ENCODE measurements around the gene GCDH. TPM values are rescaled to one million over a fixed set of nuclear protein-coding genes. Genes with fewer than 3 reads are reported as not detected.
"Not testable (repeated sequence)": the region's sequence is repeated elsewhere in the genome, so short reads cannot be mapped to it uniquely, and the experiment has no call there.

Gene GCDH
- total RNA-seq, 1 experiment from 2014 or later = 24.9 TPM

GRCh38 chr19:12912571-12912970 lies 21.6 kb downstream of the GCDH start:
- H2AFZ ChIP-seq (ENCODE audit: low read length) = no peak overlapping the region

GRCh38 chr19:12913011-12913561 lies 22.1 kb downstream of the GCDH start:
- Histone ChIP-seq H3K79me2 (ENCODE audit: low read length) (no peaks in the 10 kb centered on the region), H3K4me2 (ENCODE audit: low read depth, low read length, poor library complexity, severe bottlenecking) (no peak overlapping the region), H2AFZ (ENCODE audit: low read length) (no peak overlapping the region), H3K27ac (ENCODE audit: low read length) (no peak overlapping the region), H4K20me1 (ENCODE audit: insufficient read depth, low read depth, low read length) (no peaks in the 10 kb centered on the region), H3K36me3 (ENCODE audit: insufficient read depth, low read length) (no peaks in the 10 kb centered on the region), H3K4me1 (ENCODE audit: low read length) (no peaks in the 10 kb centered on the region), H3K4me3 (ENCODE audit: low read length) (no peak overlapping the region), H3K27me3 (ENCODE audit: low read length) (no peaks in the 10 kb centered on the region), H3K9ac (ENCODE audit: low read length) (no peak overlapping the region), H3K9me2 (replicated peaks; ENCODE audit: insufficient read depth, low read length) (no peaks in the 10 kb centered on the region), H3K9me3 (ENCODE audit: low read length) (no peaks in the 10 kb centered on the region)
- DNase-seq = no peak

More at GRCh38 chr19:12912571-12912970, 21.6 kb downstream of the GCDH start:
- Histone ChIP-seq H3K27ac (ENCODE audit: low read length) (no peak overlapping the region), H3K9me3 (ENCODE audit: low read length) (no peaks in the 10 kb centered on the region), H3K4me3 (ENCODE audit: low read length) (no peak overlapping the region), H3K4me2 (ENCODE audit: low read depth, low read length, poor library complexity, severe bottlenecking) (no peak overlapping the region), H3K79me2 (ENCODE audit: low read length) (no peaks in the 10 kb centered on the region), H3K9me2 (replicated peaks; ENCODE audit: insufficient read depth, low read length) (no peaks in the 10 kb centered on the region), H3K4me1 (ENCODE audit: low read length) (no peaks in the 10 kb centered on the region), H3K9ac (ENCODE audit: low read length) (no peak overlapping the region), H3K36me3 (ENCODE audit: insufficient read depth, low read length) (no peaks in the 10 kb centered on the region), H3K27me3 (ENCODE audit: low read length) (no peaks in the 10 kb centered on the region), H4K20me1 (ENCODE audit: insufficient read depth, low read depth, low read length) (no peaks in the 10 kb centered on the region)
- no peak for DNase-seq

- Histone ChIP-seq H3K79me2 (ENCODE audit: low read length) (no peaks in the 10 kb centered on the region), H3K27ac (ENCODE audit: low read length) (no peak overlapping the region), H3K4me2 (ENCODE audit: low read depth, low read length, poor library complexity, severe bottlenecking) (no peak overlapping the region), H3K4me1 (ENCODE audit: low read length) (peaks cover 4% of the 10 kb centered on the region), H3K9ac (ENCODE audit: low read length) (no peak overlapping the region), H3K36me3 (ENCODE audit: insufficient read depth, low read length) (no peaks in the 10 kb centered on the region), H3K9me3 (ENCODE audit: low read length) (no peaks in the 10 kb centered on the region), H2AFZ (ENCODE audit: low read length) (no peak overlapping the region), H3K4me3 (ENCODE audit: low read length) (no peak overlapping the region), H4K20me1 (ENCODE audit: insufficient read depth, low read depth, low read length) (no peaks in the 10 kb centered on the region), H3K9me2 (replicated peaks; ENCODE audit: insufficient read depth, low read length) (no peaks in the 10 kb centered on the region), H3K27me3 (ENCODE audit: low read length) (no peaks in the 10 kb centered on the region)
- no peak for DNase-seq
Observed at GRCh38 chr19:12913851-12914690, 23.1 kb downstream of the GCDH start.

- not testable (repeated sequence) for H3K27ac ChIP-seq (ENCODE audit: low read length); H2AFZ ChIP-seq (ENCODE audit: low read length); H3K27me3 ChIP-seq (ENCODE audit: low read length); H3K9ac ChIP-seq (ENCODE audit: low read length); H3K79me2 ChIP-seq (ENCODE audit: low read length); H3K4me3 ChIP-seq (ENCODE audit: low read length); H3K4me2 ChIP-seq (ENCODE audit: low read depth, low read length, poor library complexity, severe bottlenecking); H3K9me2 ChIP-seq (replicated peaks; ENCODE audit: insufficient read depth, low read length); H3K36me3 ChIP-seq (ENCODE audit: insufficient read depth, low read length); H4K20me1 ChIP-seq (ENCODE audit: insufficient read depth, low read depth, low read length); H3K9me3 ChIP-seq (ENCODE audit: low read length); H3K4me1 ChIP-seq (ENCODE audit: low read length); DNase-seq
Observed at GRCh38 chr19:12915860-12916259, 24.9 kb downstream of the GCDH start.

- Histone ChIP-seq H3K27ac (ENCODE audit: low read length) (no peak overlapping the region), H2AFZ (ENCODE audit: low read length) (no peak overlapping the region), H3K9me3 (ENCODE audit: low read length) (no peaks in the 10 kb centered on the region), H3K36me3 (ENCODE audit: insufficient read depth, low read length) (peaks cover 7% of the 10 kb centered on the region; the same call in 1 of the 2 replicates), H3K4me3 (ENCODE audit: low read length) (no peak overlapping the region), H3K27me3 (ENCODE audit: low read length) (no peaks in the 10 kb centered on the region), H4K20me1 (ENCODE audit: insufficient read depth, low read depth, low read length) (no peaks in the 10 kb centered on the region), H3K9me2 (replicated peaks; ENCODE audit: insufficient read depth, low read length) (no peaks in the 10 kb centered on the region), H3K79me2 (ENCODE audit: low read length) (no peaks in the 10 kb centered on the region), H3K4me2 (ENCODE audit: low read depth, low read length, poor library complexity, severe bottlenecking) (no peak overlapping the region), H3K9ac (ENCODE audit: low read length) (no peak overlapping the region), H3K4me1 (ENCODE audit: low read length) (peaks cover 8% of the 10 kb centered on the region)
- DNase-seq = no peak
Observed at GRCh38 chr19:12918253-12918652, 27.3 kb downstream of the GCDH start.

GRCh38 chr19:12921047-12921446 lies 30.1 kb downstream of the GCDH start:
- Histone ChIP-seq H3K9me3 (ENCODE audit: low read length) (no peaks in the 10 kb centered on the region), H3K9ac (ENCODE audit: low read length) (no peak overlapping the region), H3K27me3 (ENCODE audit: low read length) (no peaks in the 10 kb centered on the region), H3K4me3 (ENCODE audit: low read length) (no peak overlapping the region), H3K4me1 (ENCODE audit: low read length) (peaks cover 8% of the 10 kb centered on the region), H2AFZ (ENCODE audit: low read length) (no peak overlapping the region), H4K20me1 (ENCODE audit: insufficient read depth, low read depth, low read length) (no peaks in the 10 kb centered on the region), H3K9me2 (replicated peaks; ENCODE audit: insufficient read depth, low read length) (no peaks in the 10 kb centered on the region), H3K27ac (ENCODE audit: low read length) (no peak overlapping the region), H3K79me2 (ENCODE audit: low read length) (no peaks in the 10 kb centered on the region), H3K4me2 (ENCODE audit: low read depth, low read length, poor library complexity, severe bottlenecking) (no peak overlapping the region), H3K36me3 (ENCODE audit: insufficient read depth, low read length) (peaks cover 9% of the 10 kb centered on the region; the same call in 1 of the 2 replicates)
- DNase-seq = no peak

- no peak overlapping the region for H3K27ac ChIP-seq (ENCODE audit: low read length)
- no peak for DNase-seq
- H3K9ac ChIP-seq (ENCODE audit: low read length) = no peak overlapping the region
- no peak overlapping the region for H2AFZ ChIP-seq (ENCODE audit: low read length)
- H3K27me3 ChIP-seq (ENCODE audit: low read length) = no peaks in the 10 kb centered on the region
- H3K9me2 ChIP-seq (replicated peaks; ENCODE audit: insufficient read depth, low read length) = no peaks in the 10 kb centered on the region
- no peak overlapping the region for H3K4me3 ChIP-seq (ENCODE audit: low read length)
- no peak overlapping the region for H3K4me2 ChIP-seq (ENCODE audit: low read depth, low read length, poor library complexity, severe bottlenecking)
- peaks cover 18% of the 10 kb centered on the region for H3K36me3 ChIP-seq (ENCODE audit: insufficient read depth, low read length)
- peaks cover 8% of the 10 kb centered on the region for H3K4me1 ChIP-seq (ENCODE audit: low read length)
- no peaks in the 10 kb centered on the region for H4K20me1 ChIP-seq (ENCODE audit: insufficient read depth, low read depth, low read length)
- H3K9me3 ChIP-seq (ENCODE audit: low read length) = no peaks in the 10 kb centered on the region
- H3K79me2 ChIP-seq (ENCODE audit: low read length) = no peaks in the 10 kb centered on the region
Observed at GRCh38 chr19:12922959-12923358, 32.0 kb downstream of the GCDH start.

GRCh38 chr19:12924621-12925310 lies 33.8 kb downstream of the GCDH start:
- peaks cover 32% of the 10 kb centered on the region for H3K36me3 ChIP-seq (ENCODE audit: insufficient read depth, low read length)

More at GRCh38 chr19:12924621-12925310, 33.8 kb downstream of the GCDH start:
- Histone ChIP-seq H3K27me3 (ENCODE audit: low read length) (no peaks in the 10 kb centered on the region), H3K4me2 (ENCODE audit: low read depth, low read length, poor library complexity, severe bottlenecking) (no peak overlapping the region), H3K9me2 (replicated peaks; ENCODE audit: insufficient read depth, low read length) (no peaks in the 10 kb centered on the region), H3K27ac (ENCODE audit: low read length) (no peak overlapping the region), H3K4me3 (ENCODE audit: low read length) (no peak overlapping the region), H3K4me1 (ENCODE audit: low read length) (no peaks in the 10 kb centered on the region), H2AFZ (ENCODE audit: low read length) (no peak overlapping the region), H3K9me3 (ENCODE audit: low read length) (no peaks in the 10 kb centered on the region), H4K20me1 (ENCODE audit: insufficient read depth, low read depth, low read length) (no peaks in the 10 kb centered on the region), H3K9ac (ENCODE audit: low read length) (no peak overlapping the region), H3K79me2 (ENCODE audit: low read length) (0 out of 2 replicates have a peak, but pooled peaks cover 2% of the 10 kb centered on the region)
- no peak for DNase-seq

All from Karpas-422 (cell line).